ENCODE data around the gene ETDC. TPM values are rescaled to one million over a fixed set of nuclear protein-coding genes. Genes with fewer than 3 reads are reported as not detected.
A peak's percentile ranks its signal among the peaks of the same experiment; 100 is the strongest.

The ETDC gene
- polyA plus RNA-seq, 4 donors = not detected

DNA sequence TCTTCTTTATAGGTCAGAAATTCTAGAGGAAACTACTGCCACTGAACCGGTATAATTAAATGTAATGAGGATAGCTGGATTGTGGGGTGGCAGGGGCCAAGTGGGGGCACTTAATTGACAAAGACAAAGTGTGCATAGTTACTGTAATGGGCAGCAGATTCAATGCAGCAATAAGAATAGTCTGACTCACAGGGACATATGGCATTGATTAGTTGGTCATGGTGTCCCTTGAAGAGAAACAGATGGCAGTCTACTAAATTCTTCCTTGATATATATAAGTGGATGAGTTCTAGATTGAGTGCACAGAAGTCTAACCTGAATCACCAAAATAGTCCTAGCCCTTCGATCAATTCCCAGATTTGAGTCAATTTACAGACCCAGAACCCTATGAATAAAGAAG lies 31.6 kb downstream of the ETDC start:
- DNase-seq (ENCODE audit: low read depth in 4 of 4, low spot score in 3 of 4) = no peak

- DNase-seq (ENCODE audit: low read depth in 4 of 4, low spot score in 3 of 4) = peak in 1 of 4 donors; percentile 19
These were observed 35.9 kb downstream of the ETDC start for GRCh38 chrX:135345107-135345589.

DNA sequence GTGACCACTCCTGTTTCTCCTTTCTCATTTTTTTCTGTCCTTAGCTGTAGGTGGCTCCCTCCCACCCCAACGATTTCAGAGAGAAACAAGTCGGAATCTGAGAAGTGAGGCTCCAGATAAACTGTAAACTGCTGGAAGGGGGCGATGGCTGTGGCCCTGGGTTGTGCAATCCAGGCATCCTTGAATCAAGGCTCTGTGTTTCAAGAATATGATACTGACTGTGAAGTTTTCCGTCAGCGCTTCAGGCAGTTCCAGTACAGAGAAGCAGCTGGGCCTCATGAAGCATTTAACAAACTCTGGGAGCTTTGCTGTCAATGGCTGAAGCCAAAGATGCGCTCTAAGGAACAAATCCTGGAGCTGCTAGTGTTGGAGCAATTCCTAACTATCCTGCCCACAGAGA lies 37.7 kb downstream of the ETDC start:
- no peak for DNase-seq (ENCODE audit: low read depth in 4 of 4, low spot score in 3 of 4)

DNA sequence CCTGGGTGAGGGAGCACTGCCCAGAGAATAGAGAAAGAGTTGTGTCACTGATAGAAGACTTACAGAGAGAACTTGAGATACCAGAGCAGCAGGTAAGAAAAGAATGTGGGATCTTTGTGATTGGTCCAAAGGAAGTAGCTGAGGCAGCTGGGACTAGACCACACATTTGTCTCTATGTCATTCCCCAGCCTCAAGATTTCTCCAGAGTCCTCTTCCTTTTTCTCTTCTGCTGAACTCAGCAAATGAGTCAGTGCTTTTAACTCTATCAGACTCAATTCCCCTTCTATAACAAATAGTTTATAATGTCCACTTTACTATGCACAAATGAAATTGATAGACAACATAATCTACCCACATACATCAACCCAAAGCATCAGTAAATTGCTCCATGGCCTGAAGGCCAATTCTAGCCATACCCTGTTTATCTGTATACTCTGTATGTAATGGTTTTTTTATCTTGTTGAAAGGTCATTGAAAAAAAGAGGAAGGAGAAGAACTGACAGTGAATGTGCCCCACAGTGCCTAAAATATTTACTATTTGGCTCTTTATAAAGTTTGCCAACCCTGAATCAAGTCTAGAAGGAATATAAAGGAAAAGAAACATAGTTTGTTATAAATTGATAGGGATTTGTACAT lies 38.2 kb downstream of the ETDC start:
- DNase-seq (ENCODE audit: low read depth in 4 of 4, low spot score in 3 of 4) = no peak

- DNase-seq (ENCODE audit: low read depth in 4 of 4, low spot score in 3 of 4) = no peak
These were observed 45.0 kb downstream of the ETDC start for GRCh38 chrX:135354288-135354687.

Other genes starting within 250 kb of the ETDC start
- gene SMIM10L2B, start 210.8 kb upstream of the ETDC start, polyA plus RNA-seq (ENCODE audit: insufficient read length in 4 of 4) = 1 to 10 TPM; 7.4 to 8.8 (median 7.6) TPM
- under 1 TPM in 1 of 4 donors, not detected in 3; 0.30 TPM for gene ETDB, start 189.0 kb upstream of the ETDC start, polyA plus RNA-seq (ENCODE audit: insufficient read length in 4 of 4)
- under 1 TPM; 0.09 to 0.59 (median 0.35) TPM for gene CT55, start 138.1 kb upstream of the ETDC start, polyA plus RNA-seq (ENCODE audit: insufficient read length in 4 of 4)
- under 1 TPM in 2 of 4 donors, not detected in 2; 0.35 to 0.38 TPM for gene ETDA, start 57.4 kb upstream of the ETDC start, polyA plus RNA-seq (ENCODE audit: insufficient read length in 4 of 4)
- 10 to 100 TPM; 17.2 to 24.2 (median 21.3) TPM for gene ZNF75D, start 34.6 kb downstream of the ETDC start, polyA plus RNA-seq (ENCODE audit: insufficient read length in 4 of 4)
- gene ZNF449, start 35.3 kb downstream of the ETDC start, polyA plus RNA-seq (ENCODE audit: insufficient read length in 4 of 4) = 10 to 100 TPM; 10.4 to 15.5 (median 14.6) TPM
- 10 to 100 TPM; 10.6 to 11.4 (median 11.0) TPM for gene SMIM10L2A, start 112.5 kb downstream of the ETDC start, polyA plus RNA-seq (ENCODE audit: insufficient read length in 4 of 4)
- gene INTS6L, start 211.2 kb downstream of the ETDC start, polyA plus RNA-seq (ENCODE audit: insufficient read length in 4 of 4) = 10 to 100 TPM; 20.0 to 29.5 (median 22.4) TPM

All from right renal pelvis (tissue), 4 donors.